Smooth muscle cell (in vitro differentiated cells): ENCODE results near the gene GRID2IP. TPM values are rescaled to one million over a fixed set of nuclear protein-coding genes. Genes with fewer than 3 reads are reported as not detected.

Experiments used
- DNase-seq: peaks from one replicate; lab custom pipeline; 2025; ENCODE audit not compliant: unreplicated experiment; lab: John Stamatoyannopoulos, UW
- H2AFZ ChIP-seq: fragments of 200-600 bp; sonication (generic); 2 replicates; pipeline ENCODE4 v1.6.0; 2016; ENCODE audit warnings: antibody characterized with exemption, low read depth, mild to moderate bottlenecking
- H3F3A ChIP-seq: fragments of 200-600 bp; sonication (generic); 2 replicates; pipeline ENCODE4 v1.6.0; 2017; ENCODE audit warnings: antibody characterized with exemption, low read depth
- H3K27ac ChIP-seq: fragments of 200-600 bp; sonication (generic); 2 replicates; pipeline ENCODE4 v1.5.1; 2016; ENCODE audit warnings: low read depth, mild to moderate bottlenecking
- H3K27me3 ChIP-seq: fragments of 200-600 bp; sonication (generic); 2 replicates; pipeline ENCODE4 v1.6.1; 2016; ENCODE audit warnings: low read depth, mild to moderate bottlenecking
- H3K36me3 ChIP-seq: fragments of 200-600 bp; sonication (generic); 2 replicates; pipeline ENCODE4 v1.5.1; 2016; ENCODE audit warnings: low read depth
- H3K4me1 ChIP-seq: fragments of 200-600 bp; sonication (generic); 2 replicates; pipeline ENCODE4 v1.5.1; 2016; ENCODE audit warnings: low read depth
- H3K4me2 ChIP-seq: fragments of 200-600 bp; sonication (generic); 2 replicates; pipeline ENCODE4 v1.6.0; 2016; ENCODE audit warnings: mild to moderate bottlenecking
- H3K4me3 ChIP-seq: fragments of 200-600 bp; sonication (generic); 2 replicates; pipeline ENCODE4 v1.5.1; 2016; ENCODE audit warnings: mild to moderate bottlenecking
- H3K79me2 ChIP-seq: fragments of 200-600 bp; sonication (generic); 2 replicates; pipeline ENCODE4 v1.6.0; 2016; ENCODE audit warnings: low read depth, mild to moderate bottlenecking
- H3K9ac ChIP-seq: fragments of 200-600 bp; sonication (generic); 2 replicates; pipeline ENCODE4 v1.6.0; 2016; ENCODE audit warnings: low read depth
- H3K9me3 ChIP-seq: fragments of 200-600 bp; sonication (generic); replicated peaks from 2 replicates; pipeline ENCODE4 v1.5.1; 2016; ENCODE audit warnings: low read depth
- H4K20me1 ChIP-seq: fragments of 200-600 bp; sonication (generic); 2 replicates; pipeline ENCODE4 v1.6.0; 2016; ENCODE audit warnings: low read depth
- CTCF ChIP-seq: fragments of 200-600 bp; sonication (generic); IDR thresholded peaks from 2 replicates; pipeline ENCODE4 v1.5.1; 2017; ENCODE audit warnings: borderline replicate concordance, mild to moderate bottlenecking, antibody characterized with exemption; ENCODE audit not compliant: insufficient read depth, poor library complexity, severe bottlenecking
- WGBS: methylation state at CpG from one replicate; pipeline ENCODE4 v1.1.7; 2016; ENCODE audit warnings: low lambda C conversion rate; 5-methylcytosine and 5-hydroxymethylcytosine counted together
- polyA plus RNA-seq: library from polyadenylated mRNA; unstranded; fragments of >200 nt; fragmentation: Nextera tagmentation; extraction: Ambion mirVana; gene quantifications from 2 replicates; pipeline ENCODE4 v1.2.1, GENCODE V29; 2016
- total RNA-seq: library from RNA; depleted of rRNA; stranded (reverse); fragments of >200 nt; gene quantifications from 2 replicates; pipeline ENCODE4 v1.2.3, GENCODE V29; 2014

The GRID2IP gene
- total and polyA plus RNA-seq, 2 experiments from 2014 or later: not detected

- no peak overlapping the region for H2AFZ ChIP-seq
- no peak for TF ChIP-seq CTCF
- DNase-seq: no peak
- WGBS: 90% methylated on average over 13 of the region's 14 CpGs
- no peaks in the 10 kb centered on the region for H3K27me3 ChIP-seq
- no peak overlapping the region for H3K4me2 ChIP-seq
- H3K4me1 ChIP-seq: no peaks in the 10 kb centered on the region
- H3K27ac ChIP-seq: no peak overlapping the region
- H3K4me3 ChIP-seq: no peak overlapping the region
- H3K79me2 ChIP-seq: no peaks in the 10 kb centered on the region
- no peaks in the 10 kb centered on the region for H3K9me3 ChIP-seq
- H3F3A ChIP-seq: no peaks in the 10 kb centered on the region
- H4K20me1 ChIP-seq: no peaks in the 10 kb centered on the region
- no peak overlapping the region for H3K9ac ChIP-seq
- no peaks in the 10 kb centered on the region for H3K36me3 ChIP-seq
Measured at GRCh38 chr7:6497994-6498393, 53.3 kb downstream of the GRID2IP start.

GRCh38 chr7:6497637-6497905 is 53.7 kb downstream of the GRID2IP start:
- H3K27ac ChIP-seq: no peak overlapping the region
- no peak overlapping the region for H2AFZ ChIP-seq
- H3K79me2 ChIP-seq: no peaks in the 10 kb centered on the region
- WGBS: 97% methylated on average over 14 of the region's 14 CpGs
- no peaks in the 10 kb centered on the region for H3K36me3 ChIP-seq
- H3K4me1 ChIP-seq: no peaks in the 10 kb centered on the region
- no peak for TF ChIP-seq CTCF
- no peaks in the 10 kb centered on the region for H3K9me3 ChIP-seq
- no peaks in the 10 kb centered on the region for H4K20me1 ChIP-seq
- DNase-seq: no peak
- no peaks in the 10 kb centered on the region for H3K27me3 ChIP-seq
- H3K9ac ChIP-seq: no peak overlapping the region
- no peak overlapping the region for H3K4me3 ChIP-seq
- no peaks in the 10 kb centered on the region for H3F3A ChIP-seq
- no peak overlapping the region for H3K4me2 ChIP-seq

GRCh38 chr7:6496842-6497636 is 54.2 kb downstream of the GRID2IP start:
- 93% methylated on average over 19 of the region's 19 CpGs for WGBS

More at GRCh38 chr7:6496842-6497636, 54.2 kb downstream of the GRID2IP start:
- TF ChIP-seq CTCF: no peak
- Histone ChIP-seq H3K9me3 (no peaks in the 10 kb centered on the region), H3F3A (no peaks in the 10 kb centered on the region), H3K4me1 (no peaks in the 10 kb centered on the region), H3K36me3 (no peaks in the 10 kb centered on the region), H3K4me2 (no peak overlapping the region), H2AFZ (no peak overlapping the region), H3K27me3 (no peaks in the 10 kb centered on the region), H3K9ac (no peak overlapping the region), H3K4me3 (no peak overlapping the region), H4K20me1 (no peaks in the 10 kb centered on the region), H3K27ac (no peak overlapping the region), H3K79me2 (no peaks in the 10 kb centered on the region)
- no peak for DNase-seq
